IPS DF 19.7 (cell line): ENCODE measurements around the gene TNFRSF19.

Experiments used
- DNase-seq: peaks from one replicate; pipeline ENCODE4 v3.0.0-alpha.2; 2013; ENCODE audit warnings: low read depth, low spot score

TNFRSF19 gene

DNA sequence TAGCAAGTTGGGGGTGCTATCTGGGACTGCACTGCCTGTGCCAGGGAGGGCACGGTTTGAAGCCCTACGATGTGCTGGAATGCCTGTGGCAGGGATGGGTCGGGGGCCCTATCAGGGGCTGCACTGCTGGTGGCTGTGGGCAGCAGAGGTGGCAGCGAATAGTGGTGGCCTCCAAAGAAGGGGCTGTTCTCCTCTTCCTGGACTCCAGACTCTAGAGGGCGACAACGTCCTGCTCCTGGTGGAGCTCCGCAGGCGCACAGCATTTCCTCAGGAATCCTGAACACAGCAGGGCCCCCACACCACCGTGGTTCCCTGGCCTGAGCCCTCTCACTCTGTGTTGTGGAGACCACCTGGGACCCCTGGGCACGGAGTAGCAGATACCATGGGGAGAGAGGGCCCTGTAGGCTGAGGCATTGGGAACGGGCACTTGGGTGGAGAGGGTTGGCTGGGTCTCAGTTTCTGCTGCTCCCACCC, 145.6 kb downstream of the TNFRSF19 start:
- no peak for DNase-seq

DNA sequence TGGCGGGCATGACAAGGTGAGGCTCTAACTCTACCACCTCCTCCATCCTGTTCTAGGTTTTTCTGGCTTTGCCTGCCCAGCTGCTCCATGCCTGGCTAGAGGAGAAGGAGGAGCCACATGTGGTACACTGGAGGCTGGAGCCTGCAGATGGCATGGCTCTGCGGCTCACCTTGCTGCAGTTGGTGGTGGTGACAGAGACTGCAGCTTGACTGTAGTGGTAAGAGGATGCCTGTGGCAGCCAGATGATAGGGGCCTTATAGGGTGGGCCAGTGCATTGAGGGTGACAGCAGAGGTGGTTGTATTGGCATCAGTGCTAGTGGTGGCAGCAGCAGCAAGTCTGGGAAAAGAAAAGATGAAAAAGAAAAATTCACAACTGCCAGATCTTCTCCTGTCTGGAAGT, 146.2 kb downstream of the TNFRSF19 start:
- no peak for DNase-seq

DNA sequence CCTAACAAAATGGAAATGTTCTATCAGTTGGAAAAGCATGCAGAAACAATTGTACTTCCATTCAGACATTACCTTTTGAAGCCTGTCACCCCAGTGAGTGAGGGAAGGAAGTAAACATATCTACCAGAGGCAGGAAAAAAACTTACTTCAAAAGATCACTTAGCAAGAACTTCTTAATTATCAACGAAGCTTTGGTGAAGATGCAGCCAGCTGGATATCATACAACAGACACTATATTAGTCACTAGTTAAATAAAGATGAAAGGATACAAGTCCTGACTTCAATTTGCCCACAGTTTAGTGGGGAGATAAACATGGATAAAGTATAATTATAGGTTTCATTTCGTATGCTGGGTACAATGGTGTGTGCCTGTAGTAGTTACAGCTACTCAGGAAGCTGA, 148.8 kb downstream of the TNFRSF19 start:
- DNase-seq: no peak

DNA sequence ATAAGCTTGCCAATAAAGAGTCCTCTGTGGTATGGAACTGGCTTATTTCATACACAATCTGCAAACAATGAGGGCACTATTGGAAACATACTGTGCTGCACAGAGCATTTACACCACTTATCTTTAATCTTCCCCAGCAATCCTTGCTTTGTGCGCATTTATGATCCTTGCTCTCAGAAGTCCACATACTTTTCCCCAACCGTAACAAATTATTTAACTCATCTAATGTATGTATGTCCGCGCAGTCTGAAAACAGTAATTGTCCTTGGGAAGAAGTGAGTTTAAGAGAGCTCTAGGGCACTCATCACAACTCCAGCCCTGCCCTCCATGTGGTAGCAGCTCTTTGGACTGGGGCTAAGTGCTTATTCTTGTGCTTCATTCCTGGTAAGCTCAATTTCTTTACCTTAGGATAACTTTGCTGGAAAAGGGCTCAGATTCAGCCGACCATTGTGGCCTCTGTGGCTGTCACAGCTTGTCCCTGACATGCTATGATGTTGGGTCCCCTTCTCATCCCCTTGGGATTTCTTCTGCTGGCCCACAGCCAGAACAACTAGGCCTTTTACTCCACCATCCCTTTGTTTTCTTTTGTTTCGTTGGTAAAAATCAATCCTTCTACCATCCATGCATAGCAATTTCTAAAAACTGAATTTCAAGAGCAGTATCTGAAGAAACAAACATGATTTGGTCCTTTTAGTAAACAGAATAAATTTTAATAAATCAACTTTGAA, 152.7 kb downstream of the TNFRSF19 start:
- DNase-seq: no peak

DNA sequence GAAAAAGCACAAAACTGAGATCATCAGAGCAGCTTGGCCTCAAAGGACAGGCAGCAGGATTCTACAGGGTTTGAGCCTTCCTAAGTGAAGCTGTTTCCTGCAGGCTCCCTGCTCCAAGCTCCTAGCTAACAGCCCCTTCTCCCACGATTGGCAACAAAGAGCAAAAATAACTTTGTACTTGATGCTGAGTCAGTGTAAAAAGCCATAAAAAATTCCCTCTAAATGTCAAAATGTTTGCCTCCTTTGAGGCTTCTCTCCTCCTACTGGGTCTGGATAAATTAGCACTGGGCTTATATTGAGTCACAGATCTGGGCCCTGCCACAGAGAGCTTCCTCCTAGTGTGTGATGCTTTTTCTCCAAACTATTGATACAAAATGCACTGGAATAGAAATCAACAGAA, 153.3 kb downstream of the TNFRSF19 start:
- no peak for DNase-seq

DNA sequence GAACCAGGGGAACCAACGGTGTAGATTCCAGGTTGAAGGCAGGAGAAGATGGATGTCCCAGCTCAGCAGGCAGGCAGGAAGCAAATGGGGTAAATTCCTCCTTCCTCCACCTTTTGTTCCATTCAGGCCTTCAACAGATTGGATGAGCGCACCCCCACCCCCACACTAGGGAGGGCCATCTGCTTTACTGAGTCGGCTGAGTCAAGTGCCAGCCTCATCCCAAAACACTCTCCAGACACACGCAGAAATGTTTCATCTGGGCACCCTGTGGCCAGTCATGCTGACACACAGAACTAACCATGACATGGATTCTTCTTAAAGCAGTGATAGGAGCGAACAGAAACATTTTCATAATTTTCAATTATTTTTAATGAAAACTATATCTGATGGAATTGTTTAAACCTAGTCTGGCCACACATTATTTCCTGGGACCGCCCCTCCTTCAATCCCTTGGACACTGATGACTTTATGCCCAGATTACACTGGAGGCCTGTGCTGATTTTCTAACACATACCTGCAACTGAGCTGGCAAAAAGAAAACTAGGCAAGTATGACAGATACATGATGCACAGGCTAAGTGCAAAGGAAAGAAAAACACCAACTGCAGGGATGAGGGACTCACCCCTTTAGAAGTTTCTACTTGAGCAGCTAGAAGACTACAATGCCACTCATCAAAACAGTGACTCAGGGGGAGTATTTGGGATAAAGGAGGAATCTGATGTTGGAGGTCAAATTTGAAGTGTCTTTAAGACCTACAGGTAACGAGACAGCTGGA, 154.2 kb downstream of the TNFRSF19 start:
- DNase-seq: no peak
